Muscle layer of duodenum (tissue), 2 donors: ENCODE measurements around the gene GFAP.
"Not testable (repeated sequence)": the region's sequence is repeated elsewhere in the genome, so short reads cannot be mapped to it uniquely, and the experiment has no call there.

ENCODE experiments used
- H3K27ac ChIP-seq: one replicate; pipeline ENCODE4 v1.7.0; 2013; ENCODE audit warnings: mild to moderate bottlenecking, low read length
- H3K27me3 ChIP-seq: one replicate; pipeline ENCODE4 v1.7.0; 2013; ENCODE audit warnings: low read depth, mild to moderate bottlenecking, control low read depth, low read length
- H3K36me3 ChIP-seq, 2 donors: one replicate each; pipeline ENCODE4 v1.7.0; 2013; ENCODE audit warnings: low read length in 2 of 2, control low read depth in 1 of 2, mild to moderate bottlenecking in 1 of 2; ENCODE audit not compliant: insufficient read depth in 2 of 2, control insufficient read depth in 1 of 2
- H3K4me1 ChIP-seq, 2 donors: one replicate each; pipeline ENCODE4 v1.7.0; 2013; ENCODE audit warnings: low read length in 2 of 2, mild to moderate bottlenecking in 2 of 2, control low read depth in 1 of 2, moderate library complexity in 1 of 2; ENCODE audit not compliant: insufficient read depth in 2 of 2, control insufficient read depth in 1 of 2
- H3K4me3 ChIP-seq, 2 donors: one replicate each; pipeline ENCODE4 v1.7.0; 2013; ENCODE audit warnings: low read length in 2 of 2, low read depth in 1 of 2, mild to moderate bottlenecking in 1 of 2
- H3K9me3 ChIP-seq, 2 donors: one replicate each; pipeline ENCODE4 v1.7.0; 2013; ENCODE audit warnings: low read length in 2 of 2, control low read depth in 1 of 2, mild to moderate bottlenecking in 1 of 2; ENCODE audit not compliant: control insufficient read depth in 1 of 2
- donor health status: healthy.

GFAP gene

GRCh38 chr17:44915321-44915726 is at the start of gene GFAP:
Gene GFAP (minus strand): TSS chr17:44915500. CDS start chr17:44915486, 14 bp downstream.
- no peak within 1 kb of the TSS for H3K27ac ChIP-seq
- no peaks in the 10 kb centered on the region for H3K9me3 ChIP-seq
- peaks cover 0 to 16% of the 10 kb centered on the region in 2 donors for H3K4me1 ChIP-seq
- H3K4me3 ChIP-seq: no peak within 1 kb of the TSS
- no peaks in the 10 kb centered on the region for H3K36me3 ChIP-seq
- peaks cover 4% of the 10 kb centered on the region for H3K27me3 ChIP-seq

- Histone ChIP-seq H3K4me3 (no peak overlapping the region), H3K36me3 (no peaks in the 10 kb centered on the region), H3K27ac (no peak overlapping the region), H3K4me1 (peaks cover 0 to 10% of the 10 kb centered on the region in 2 donors), H3K9me3 (no peaks in the 10 kb centered on the region), H3K27me3 (peaks cover 20% of the 10 kb centered on the region)
These were observed 46.6 kb upstream of the GFAP start for GRCh38 chr17:44961921-44962350.

- Histone ChIP-seq H3K4me1 (peaks cover 0 to 7% of the 10 kb centered on the region in 2 donors), H3K36me3 (no peaks in the 10 kb centered on the region), H3K9me3 (no peaks in the 10 kb centered on the region), H3K4me3 (no peak overlapping the region), H3K27ac (no peak overlapping the region), H3K27me3 (peaks cover 10% of the 10 kb centered on the region)
These were observed 45.4 kb upstream of the GFAP start for GRCh38 chr17:44960691-44961090.

GRCh38 chr17:44959821-44960531 is 44.7 kb upstream of the GFAP start:
- no peaks in the 10 kb centered on the region for H3K36me3 ChIP-seq
- H3K27ac ChIP-seq: no peak overlapping the region
- peaks cover 7% of the 10 kb centered on the region for H3K27me3 ChIP-seq
- H3K4me1 ChIP-seq: peaks cover 0 to 7% of the 10 kb centered on the region in 2 donors
- no peak overlapping the region for H3K4me3 ChIP-seq
- H3K9me3 ChIP-seq: no peaks in the 10 kb centered on the region

- Histone ChIP-seq H3K27ac (no peak overlapping the region), H3K36me3 (no peaks in the 10 kb centered on the region), H3K4me1 (peaks cover 0 to 7% of the 10 kb centered on the region in 2 donors), H3K4me3 (no peak overlapping the region), H3K9me3 (no peaks in the 10 kb centered on the region), H3K27me3 (peaks cover 7% of the 10 kb centered on the region)
These were observed 42.0 kb upstream of the GFAP start for GRCh38 chr17:44956998-44957981.

- no peaks in the 10 kb centered on the region for H3K9me3 ChIP-seq
- H3K36me3 ChIP-seq: no peaks in the 10 kb centered on the region
- peaks cover 7% of the 10 kb centered on the region for H3K27me3 ChIP-seq
- peaks cover 0 to 7% of the 10 kb centered on the region in 2 donors for H3K4me1 ChIP-seq
- H3K4me3 ChIP-seq: no peak overlapping the region
- H3K27ac ChIP-seq: no peak overlapping the region
These were observed 40.5 kb upstream of the GFAP start for GRCh38 chr17:44955674-44956425.

GRCh38 chr17:44952946-44953475 is 37.7 kb upstream of the GFAP start:
- H3K27ac ChIP-seq: no peak overlapping the region
- no peaks in the 10 kb centered on the region for H3K36me3 ChIP-seq
- H3K4me3 ChIP-seq: no peak overlapping the region
- no peaks in the 10 kb centered on the region for H3K9me3 ChIP-seq
- H3K4me1 ChIP-seq: peaks cover 0 to 3% of the 10 kb centered on the region in 2 donors
- no peaks in the 10 kb centered on the region for H3K27me3 ChIP-seq

GRCh38 chr17:44948315-44948795 is 33.1 kb upstream of the GFAP start:
- Histone ChIP-seq H3K27ac (no peak overlapping the region), H3K4me1 (peaks cover 0 to 10% of the 10 kb centered on the region in 2 donors), H3K36me3 (no peaks in the 10 kb centered on the region), H3K4me3 (peak overlapping the region; percentile 74 to 80), H3K9me3 (no peaks in the 10 kb centered on the region), H3K27me3 (no peaks in the 10 kb centered on the region)

GRCh38 chr17:44947461-44948314 is 32.4 kb upstream of the GFAP start, which contains the start of gene KIF18B:
Gene KIF18B (minus strand): TSS chr17:44947773. CDS start chr17:44936344, 11,429 bp downstream.
- H3K4me1 ChIP-seq: peaks cover 0 to 10% of the 10 kb centered on the region in 2 donors
- H3K36me3 ChIP-seq: no peaks in the 10 kb centered on the region
- H3K27me3 ChIP-seq: no peaks in the 10 kb centered on the region
- H3K27ac ChIP-seq: peak within 1 kb of the TSS; percentile 24
- no peaks in the 10 kb centered on the region for H3K9me3 ChIP-seq
- H3K4me3 ChIP-seq: peak within 1 kb of the TSS; percentile 74 to 80

GRCh38 chr17:44945652-44946051 is 30.4 kb upstream of the GFAP start:
- not testable (repeated sequence) for H3K27me3 ChIP-seq, H3K36me3 ChIP-seq, H3K27ac ChIP-seq

More at GRCh38 chr17:44945652-44946051, 30.4 kb upstream of the GFAP start:
- H3K4me1 ChIP-seq, H3K9me3 ChIP-seq, H3K4me3 ChIP-seq: not testable (repeated sequence)
